HepG2 (cell line): ENCODE results near the gene ADGRD1. TPM values are rescaled to one million over a fixed set of nuclear protein-coding genes. Genes with fewer than 3 reads are reported as not detected.

ENCODE experiments used
- ATF1 ChIP-seq: IDR thresholded peaks from 2 replicates; pipeline ENCODE4 v1.6.1; 2016; ENCODE audit warnings: mild to moderate bottlenecking, control low read depth
- BHLHE40 ChIP-seq: IDR thresholded peaks from 2 replicates; pipeline ENCODE4 v1.6.1; 2011; ENCODE audit warnings: low read length, improper control_type of control experiment
- KDM6A ChIP-seq: IDR thresholded peaks from 2 replicates; pipeline ENCODE4 v1.6.1; 2016; ENCODE audit warnings: low read depth
- MAFG ChIP-seq: sonication (generic); formaldehyde crosslinking; IDR thresholded peaks from 2 replicates; pipeline ENCODE4 v1.5.1; 2020; ENCODE audit warnings: mild to moderate bottlenecking, missing genetic modification reagents
- MEF2D ChIP-seq: sonication (generic); formaldehyde crosslinking; IDR thresholded peaks from 2 replicates; pipeline ENCODE4 v1.5.1; 2020; ENCODE audit warnings: mild to moderate bottlenecking, missing genetic modification reagents
- SAP130 ChIP-seq: IDR thresholded peaks from 2 replicates; pipeline ENCODE4 v1.6.1; 2016; ENCODE audit warnings: low read depth
- SMARCE1 ChIP-seq: fragments of 450-650 bp; IDR thresholded peaks from 2 replicates; pipeline ENCODE4 v1.6.1; 2017; ENCODE audit warnings: borderline replicate concordance
- SSRP1 ChIP-seq: IDR thresholded peaks from 2 replicates; pipeline ENCODE4 v1.6.1; 2016; ENCODE audit warnings: control low read depth
- STAG1 ChIP-seq: sonication (generic); formaldehyde crosslinking; IDR thresholded peaks from 2 replicates; pipeline ENCODE4 v1.4.0; 2020; ENCODE audit warnings: missing genetic modification reagents
- ZIK1 ChIP-seq: sonication (generic); formaldehyde crosslinking; IDR thresholded peaks from 2 replicates; pipeline ENCODE4 v1.5.0; 2020; ENCODE audit warnings: mild to moderate bottlenecking, low read depth, missing genetic modification reagents, borderline replicate concordance
- ZMYM4 ChIP-seq: sonication (generic); formaldehyde crosslinking; IDR thresholded peaks from 2 replicates; pipeline ENCODE4 v1.8.1; 2023; ENCODE audit warnings: mild to moderate bottlenecking, missing genetic modification reagents
- ZNF205 ChIP-seq: IDR thresholded peaks from 2 replicates; pipeline ENCODE4 v1.6.1; 2018; ENCODE audit warnings: missing biosample characterization, missing genetic modification reagents
- ZNF75D ChIP-seq: sonication (generic); formaldehyde crosslinking; IDR thresholded peaks from 2 replicates; pipeline ENCODE4 v1.8.1; 2023; ENCODE audit warnings: missing genetic modification reagents, mild to moderate bottlenecking, borderline replicate concordance
- ZZZ3 ChIP-seq: sonication (generic); formaldehyde crosslinking; IDR thresholded peaks from 2 replicates; pipeline ENCODE4 v1.4.0; 2020; ENCODE audit warnings: missing genetic modification reagents, mild to moderate bottlenecking, borderline replicate concordance
- polyA plus RNA-seq, 8 experiments: library from polyadenylated mRNA; depleted of rRNA in 3 of 8; stranded (reverse) in 7 of 8; unstranded in 1 of 8; fragments of >200 nt; fragmentation: Illumina TruSeq in 4 of 8; extraction: Trizol in 4 of 8; gene quantifications; 2 replicates each; pipeline versions ENCODE4 v1.2.1 to v1.2.3, GENCODE V29; 2011 to 2016; ENCODE audit warnings: low read depth in 4 of 8, missing spikeins in 1 of 8, mixed read lengths in 1 of 8; ENCODE audit not compliant: insufficient read depth in 1 of 8
- total RNA-seq, 5 experiments: library from RNA; depleted of rRNA; stranded (reverse); fragments of >200 nt; fragmentation: Illumina TruSeq; extraction: Trizol; gene quantifications; 2 replicates each; pipeline ENCODE4 v1.2.3, GENCODE V29; 2016; ENCODE audit warnings: low read depth in 1 of 5
- TF ChIP-seq, protein P1 (sequence below): sonication (generic); formaldehyde crosslinking; IDR thresholded peaks from 2 replicates; pipeline ENCODE4 v1.9.0; 2021; ENCODE audit warnings: missing genetic modification reagents, mild to moderate bottlenecking, borderline replicate concordance
- TF ChIP-seq, protein P2 (sequence below): IDR thresholded peaks from 2 replicates; pipeline ENCODE4 v1.6.1; 2016; ENCODE audit warnings: low read depth, borderline replicate concordance
- TF ChIP-seq, protein P3 (sequence below): sonication (generic); formaldehyde crosslinking; IDR thresholded peaks from 2 replicates; pipeline ENCODE4 v1.4.0; 2020; ENCODE audit warnings: missing genetic modification reagents, borderline replicate concordance
- TF ChIP-seq, protein P4 (sequence below): IDR thresholded peaks from 2 replicates; pipeline ENCODE4 v1.6.1; 2016; ENCODE audit warnings: low read depth, missing genetic modification reagents, missing compliant biosample characterization
- TF ChIP-seq, protein P5 (sequence below): sonication (generic); formaldehyde crosslinking; IDR thresholded peaks from 2 replicates; pipeline ENCODE4 v1.5.0; 2020; ENCODE audit warnings: mild to moderate bottlenecking, missing genetic modification reagents, borderline replicate concordance

Gene ADGRD1
- total and polyA plus RNA-seq, 2 of the 13 experiments (the other 11 are each of a cell fraction or from before 2014, with no cell fraction given): 0.46 to 12.4 TPM

GRCh38 chr12:131012279-131013069 lies 58.8 kb downstream of the ADGRD1 start (continued):
- TF ChIP-seq, protein P1, sequence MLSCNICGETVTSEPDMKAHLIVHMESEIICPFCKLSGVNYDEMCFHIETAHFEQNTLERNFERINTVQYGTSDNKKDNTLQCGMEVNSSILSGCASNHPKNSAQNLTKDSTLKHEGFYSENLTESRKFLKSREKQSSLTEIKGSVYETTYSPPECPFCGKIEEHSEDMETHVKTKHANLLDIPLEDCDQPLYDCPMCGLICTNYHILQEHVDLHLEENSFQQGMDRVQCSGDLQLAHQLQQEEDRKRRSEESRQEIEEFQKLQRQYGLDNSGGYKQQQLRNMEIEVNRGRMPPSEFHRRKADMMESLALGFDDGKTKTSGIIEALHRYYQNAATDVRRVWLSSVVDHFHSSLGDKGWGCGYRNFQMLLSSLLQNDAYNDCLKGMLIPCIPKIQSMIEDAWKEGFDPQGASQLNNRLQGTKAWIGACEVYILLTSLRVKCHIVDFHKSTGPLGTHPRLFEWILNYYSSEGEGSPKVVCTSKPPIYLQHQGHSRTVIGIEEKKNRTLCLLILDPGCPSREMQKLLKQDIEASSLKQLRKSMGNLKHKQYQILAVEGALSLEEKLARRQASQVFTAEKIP (CRISPR knock-in tag): no peak
- peak; percentile 79 for TF ChIP-seq ATF1 (CRISPR knock-in tag)
- TF ChIP-seq, protein P2, sequence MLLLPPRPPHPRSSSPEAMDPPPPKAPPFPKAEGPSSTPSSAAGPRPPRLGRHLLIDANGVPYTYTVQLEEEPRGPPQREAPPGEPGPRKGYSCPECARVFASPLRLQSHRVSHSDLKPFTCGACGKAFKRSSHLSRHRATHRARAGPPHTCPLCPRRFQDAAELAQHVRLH: peak; percentile 40; the same call in 1 of the 2 replicates
- peak; percentile 99 for TF ChIP-seq MEF2D (CRISPR knock-in tag)
- peak; percentile 57; the same call in 1 of the 2 replicates for TF ChIP-seq KDM6A
- TF ChIP-seq ZMYM4 (CRISPR knock-in tag): peak; percentile 75
- peak; percentile 69 for TF ChIP-seq ZNF205 (CRISPR knock-in tag)
- TF ChIP-seq ZIK1 (CRISPR knock-in tag): no peak
- TF ChIP-seq ZNF75D (CRISPR knock-in tag): no peak
- TF ChIP-seq STAG1 (CRISPR knock-in tag): peak; percentile 39
- no peak for TF ChIP-seq SMARCE1
- peak; percentile 45; the same call in 1 of the 2 replicates for TF ChIP-seq BHLHE40
- TF ChIP-seq, protein P3, sequence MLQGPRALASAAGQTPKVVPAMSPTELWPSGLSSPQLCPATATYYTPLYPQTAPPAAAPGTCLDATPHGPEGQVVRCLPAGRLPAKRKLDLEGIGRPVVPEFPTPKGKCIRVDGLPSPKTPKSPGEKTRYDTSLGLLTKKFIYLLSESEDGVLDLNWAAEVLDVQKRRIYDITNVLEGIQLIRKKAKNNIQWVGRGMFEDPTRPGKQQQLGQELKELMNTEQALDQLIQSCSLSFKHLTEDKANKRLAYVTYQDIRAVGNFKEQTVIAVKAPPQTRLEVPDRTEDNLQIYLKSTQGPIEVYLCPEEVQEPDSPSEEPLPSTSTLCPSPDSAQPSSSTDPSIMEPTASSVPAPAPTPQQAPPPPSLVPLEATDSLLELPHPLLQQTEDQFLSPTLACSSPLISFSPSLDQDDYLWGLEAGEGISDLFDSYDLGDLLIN (CRISPR knock-in tag): no peak
- TF ChIP-seq, protein P4, sequence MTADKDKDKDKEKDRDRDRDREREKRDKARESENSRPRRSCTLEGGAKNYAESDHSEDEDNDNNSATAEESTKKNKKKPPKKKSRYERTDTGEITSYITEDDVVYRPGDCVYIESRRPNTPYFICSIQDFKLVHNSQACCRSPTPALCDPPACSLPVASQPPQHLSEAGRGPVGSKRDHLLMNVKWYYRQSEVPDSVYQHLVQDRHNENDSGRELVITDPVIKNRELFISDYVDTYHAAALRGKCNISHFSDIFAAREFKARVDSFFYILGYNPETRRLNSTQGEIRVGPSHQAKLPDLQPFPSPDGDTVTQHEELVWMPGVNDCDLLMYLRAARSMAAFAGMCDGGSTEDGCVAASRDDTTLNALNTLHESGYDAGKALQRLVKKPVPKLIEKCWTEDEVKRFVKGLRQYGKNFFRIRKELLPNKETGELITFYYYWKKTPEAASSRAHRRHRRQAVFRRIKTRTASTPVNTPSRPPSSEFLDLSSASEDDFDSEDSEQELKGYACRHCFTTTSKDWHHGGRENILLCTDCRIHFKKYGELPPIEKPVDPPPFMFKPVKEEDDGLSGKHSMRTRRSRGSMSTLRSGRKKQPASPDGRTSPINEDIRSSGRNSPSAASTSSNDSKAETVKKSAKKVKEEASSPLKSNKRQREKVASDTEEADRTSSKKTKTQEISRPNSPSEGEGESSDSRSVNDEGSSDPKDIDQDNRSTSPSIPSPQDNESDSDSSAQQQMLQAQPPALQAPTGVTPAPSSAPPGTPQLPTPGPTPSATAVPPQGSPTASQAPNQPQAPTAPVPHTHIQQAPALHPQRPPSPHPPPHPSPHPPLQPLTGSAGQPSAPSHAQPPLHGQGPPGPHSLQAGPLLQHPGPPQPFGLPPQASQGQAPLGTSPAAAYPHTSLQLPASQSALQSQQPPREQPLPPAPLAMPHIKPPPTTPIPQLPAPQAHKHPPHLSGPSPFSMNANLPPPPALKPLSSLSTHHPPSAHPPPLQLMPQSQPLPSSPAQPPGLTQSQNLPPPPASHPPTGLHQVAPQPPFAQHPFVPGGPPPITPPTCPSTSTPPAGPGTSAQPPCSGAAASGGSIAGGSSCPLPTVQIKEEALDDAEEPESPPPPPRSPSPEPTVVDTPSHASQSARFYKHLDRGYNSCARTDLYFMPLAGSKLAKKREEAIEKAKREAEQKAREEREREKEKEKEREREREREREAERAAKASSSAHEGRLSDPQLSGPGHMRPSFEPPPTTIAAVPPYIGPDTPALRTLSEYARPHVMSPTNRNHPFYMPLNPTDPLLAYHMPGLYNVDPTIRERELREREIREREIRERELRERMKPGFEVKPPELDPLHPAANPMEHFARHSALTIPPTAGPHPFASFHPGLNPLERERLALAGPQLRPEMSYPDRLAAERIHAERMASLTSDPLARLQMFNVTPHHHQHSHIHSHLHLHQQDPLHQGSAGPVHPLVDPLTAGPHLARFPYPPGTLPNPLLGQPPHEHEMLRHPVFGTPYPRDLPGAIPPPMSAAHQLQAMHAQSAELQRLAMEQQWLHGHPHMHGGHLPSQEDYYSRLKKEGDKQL (CRISPR knock-in tag): peak; percentile 61
- TF ChIP-seq ZZZ3 (CRISPR knock-in tag): no peak
- TF ChIP-seq SSRP1 (CRISPR knock-in tag): no peak
- TF ChIP-seq MAFG (CRISPR knock-in tag): no peak
- TF ChIP-seq SAP130 (CRISPR knock-in tag): peak; percentile 78
- TF ChIP-seq, protein P5, sequence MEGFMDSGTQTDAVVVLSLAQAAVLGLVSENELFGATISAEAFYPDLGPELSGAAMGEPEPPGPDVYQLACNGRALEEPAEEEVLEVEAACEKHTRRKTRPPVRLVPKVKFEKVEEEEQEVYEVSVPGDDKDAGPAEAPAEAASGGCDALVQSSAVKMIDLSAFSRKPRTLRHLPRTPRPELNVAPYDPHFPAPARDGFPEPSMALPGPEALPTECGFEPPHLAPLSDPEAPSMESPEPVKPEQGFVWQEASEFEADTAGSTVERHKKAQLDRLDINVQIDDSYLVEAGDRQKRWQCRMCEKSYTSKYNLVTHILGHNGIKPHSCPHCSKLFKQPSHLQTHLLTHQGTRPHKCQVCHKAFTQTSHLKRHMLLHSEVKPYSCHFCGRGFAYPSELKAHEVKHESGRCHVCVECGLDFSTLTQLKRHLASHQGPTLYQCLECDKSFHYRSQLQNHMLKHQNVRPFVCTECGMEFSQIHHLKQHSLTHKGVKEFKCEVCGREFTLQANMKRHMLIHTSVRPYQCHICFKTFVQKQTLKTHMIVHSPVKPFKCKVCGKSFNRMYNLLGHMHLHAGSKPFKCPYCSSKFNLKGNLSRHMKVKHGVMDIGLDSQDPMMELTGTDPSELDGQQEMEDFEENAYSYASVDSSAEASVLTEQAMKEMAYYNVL (CRISPR knock-in tag): peak; percentile 73; the same call in 1 of the 2 replicates
